Neural cell (in vitro differentiated cells): ENCODE results near the gene NFE2. TPM values are rescaled to one million over a fixed set of nuclear protein-coding genes. Genes with fewer than 3 reads are reported as not detected.

Experiments used
- H2AFZ ChIP-seq: fragments of 200-600, 300-800 bp; sonication (generic), shearing (Covaris generic); 2 replicates; pipeline ENCODE4 v1.6.0; 2014; ENCODE audit warnings: low read depth, mild to moderate bottlenecking, antibody characterized with exemption, low read length, moderate library complexity
- H3F3A ChIP-seq: fragments of 200-600 bp; shearing (Covaris generic); 2 replicates; pipeline ENCODE4 v1.6.1; 2016; ENCODE audit warnings: mild to moderate bottlenecking, moderate library complexity, mixed read lengths, antibody characterized with exemption, low read length; ENCODE audit not compliant: insufficient read depth, poor library complexity, severe bottlenecking
- H3K27ac ChIP-seq: fragments of 200-600, 300-800 bp; sonication (generic), shearing (Covaris generic); 2 replicates; pipeline ENCODE4 v1.5.1; 2014; ENCODE audit warnings: mild to moderate bottlenecking, low read length, moderate library complexity
- H3K27me3 ChIP-seq: fragments of 300-800, 200-600 bp; sonication (generic), shearing (Covaris generic); 2 replicates; pipeline ENCODE4 v1.6.0; 2014; ENCODE audit warnings: mild to moderate bottlenecking, low read depth, low read length, moderate library complexity; ENCODE audit not compliant: insufficient read depth
- H3K36me3 ChIP-seq: fragments of 300-800, 200-600 bp; sonication (generic), shearing (Covaris generic); 2 replicates; pipeline ENCODE4 v1.5.1; 2014; ENCODE audit warnings: mild to moderate bottlenecking, antibody characterized with exemption, low read length, moderate library complexity; ENCODE audit not compliant: insufficient read depth
- H3K4me2 ChIP-seq: fragments of 300-800, 200-600 bp; sonication (generic), shearing (Covaris generic); 2 replicates; pipeline ENCODE4 v1.6.0; 2014; ENCODE audit warnings: mild to moderate bottlenecking, low read length
- H3K4me3 ChIP-seq: fragments of 300-800, 200-600 bp; sonication (generic), shearing (Covaris generic); 2 replicates; pipeline ENCODE4 v1.5.1; 2014; ENCODE audit warnings: mild to moderate bottlenecking, low read length, moderate library complexity
- H3K79me2 ChIP-seq: fragments of 200-600 bp; shearing (Covaris generic); replicated peaks from 2 replicates; pipeline ENCODE4 v1.6.0; 2014; ENCODE audit warnings: mild to moderate bottlenecking, low read length, moderate library complexity; ENCODE audit not compliant: insufficient read depth
- H3K9ac ChIP-seq: fragments of 300-800, 200-600 bp; sonication (generic), shearing (Covaris generic); 2 replicates; pipeline ENCODE4 v1.6.1; 2016; ENCODE audit warnings: mild to moderate bottlenecking, low read length, mixed read lengths
- H3K9me2 ChIP-seq: fragments of 200-600 bp; shearing (Covaris generic); 2 replicates; pipeline ENCODE4 v1.6.1; 2016; ENCODE audit warnings: mild to moderate bottlenecking, low read length, mixed read lengths; ENCODE audit not compliant: insufficient read depth
- H3K9me3 ChIP-seq: fragments of 200-600, 300-800 bp; sonication (generic), shearing (Covaris generic); 2 replicates; pipeline ENCODE4 v1.6.1; 2016; ENCODE audit warnings: mild to moderate bottlenecking, mixed run types, low read length, moderate library complexity, mixed read lengths
- H4K20me1 ChIP-seq: fragments of 200-600 bp; shearing (Covaris generic); 2 replicates; pipeline ENCODE4 v1.6.1; 2016; ENCODE audit warnings: mild to moderate bottlenecking, mixed run types; ENCODE audit not compliant: insufficient read depth
- CTCF ChIP-seq: fragments of 450-650 bp; IDR thresholded peaks from 2 replicates; pipeline ENCODE4 v1.5.1; 2014; ENCODE audit warnings: antibody characterized with exemption, mild to moderate bottlenecking, moderate library complexity; ENCODE audit not compliant: poor library complexity, severe bottlenecking
- EP300 ChIP-seq: fragments of 450-650 bp; conservative IDR thresholded peaks from 2 replicates; pipeline ENCODE4 v1.6.1; 2014; ENCODE audit warnings: antibody characterized with exemption, mild to moderate bottlenecking, moderate library complexity; ENCODE audit not compliant: poor library complexity, severe bottlenecking
- EZH2 ChIP-seq: fragments of 200-600, 300-800 bp; shearing (Covaris generic), sonication (generic); IDR thresholded peaks from 2 replicates; pipeline ENCODE4 v1.6.1; 2014; ENCODE audit warnings: antibody characterized with exemption, low read length, borderline replicate concordance, mild to moderate bottlenecking; ENCODE audit not compliant: insufficient read depth, poor library complexity, severe bottlenecking
- MXI1 ChIP-seq: fragments of 450-650 bp; conservative IDR thresholded peaks from 2 replicates; pipeline ENCODE4 v1.6.1; 2014; ENCODE audit warnings: antibody characterized with exemption, mild to moderate bottlenecking; ENCODE audit not compliant: poor library complexity, severe bottlenecking
- POLR2AphosphoS5 ChIP-seq: IDR thresholded peaks from 2 replicates; pipeline ENCODE4 v1.6.1; 2012
- RAD21 ChIP-seq: fragments of 450-650 bp; conservative IDR thresholded peaks from 2 replicates; pipeline ENCODE4 v1.6.1; 2014; ENCODE audit warnings: antibody characterized with exemption, mild to moderate bottlenecking, moderate library complexity
- REST ChIP-seq: IDR thresholded peaks from 2 replicates; pipeline ENCODE4 v1.6.1; 2012; ENCODE audit warnings: borderline replicate concordance
- SMC3 ChIP-seq: fragments of 450-650 bp; conservative IDR thresholded peaks from 2 replicates; pipeline ENCODE4 v1.6.1; 2014; ENCODE audit warnings: antibody characterized with exemption, mild to moderate bottlenecking, moderate library complexity; ENCODE audit not compliant: poor library complexity
- TAF1 ChIP-seq: IDR thresholded peaks from 2 replicates; pipeline ENCODE4 v1.6.1; 2012; ENCODE audit warnings: low read depth
- polyA plus RNA-seq: library from polyadenylated mRNA; depleted of rRNA; stranded (reverse); fragments of >200 nt; gene quantifications from 2 replicates; pipeline ENCODE4 v1.2.3, GENCODE V29; 2014

NFE2 gene
- polyA plus RNA-seq, 1 donor from 2014 or later = not detected

DNA sequence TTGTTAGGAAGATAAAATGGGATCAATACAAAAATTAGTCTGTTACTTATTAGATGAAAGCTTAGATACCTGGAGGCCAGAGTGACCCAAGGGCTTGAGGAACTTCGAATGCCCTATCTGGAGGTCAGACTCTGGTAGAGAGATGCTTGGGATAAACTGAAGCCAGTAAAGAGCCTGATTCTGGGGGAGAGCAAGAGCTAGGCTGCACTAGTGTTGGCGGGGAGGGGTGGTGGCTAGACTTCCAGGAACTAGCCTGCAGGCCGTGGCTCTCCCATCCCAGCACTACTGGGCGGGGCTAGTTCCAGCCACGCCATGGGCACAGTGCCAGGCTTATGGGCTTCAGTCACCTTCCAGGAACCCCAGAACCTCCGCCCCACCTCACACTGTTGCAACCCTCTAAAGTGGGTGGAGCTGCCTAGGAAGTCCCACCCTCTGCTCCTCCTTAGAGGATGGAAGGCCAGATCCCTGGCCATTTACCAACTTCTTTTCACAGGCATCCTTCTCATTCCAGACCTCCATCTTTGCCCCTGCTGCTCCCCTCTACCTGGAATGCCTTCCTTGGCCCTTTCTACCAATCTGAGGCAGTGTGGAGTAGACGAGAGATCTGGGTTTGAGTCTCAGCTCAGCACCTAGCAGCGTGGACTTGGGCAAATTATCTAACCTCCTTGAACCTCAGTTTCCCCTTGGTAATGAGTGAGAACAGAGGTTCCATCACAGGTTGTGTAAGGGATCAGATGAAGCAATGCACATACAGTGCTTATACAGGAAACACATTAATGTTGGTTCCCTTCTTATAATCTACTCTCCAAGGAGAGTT lies 6.3 kb upstream of the NFE2 start:
- Histone ChIP-seq H3K79me2 (no peaks in the 10 kb centered on the region), H3K9me3 (no peaks in the 10 kb centered on the region), H3K4me3 (no peak overlapping the region), H3K36me3 (no peaks in the 10 kb centered on the region), H3F3A (no peaks in the 10 kb centered on the region), H3K4me2 (no peak overlapping the region), H3K27me3 (no peaks in the 10 kb centered on the region), H3K27ac (no peak overlapping the region), H3K9ac (no peak overlapping the region), H3K9me2 (no peaks in the 10 kb centered on the region), H4K20me1 (no peaks in the 10 kb centered on the region), H2AFZ (no peak overlapping the region)
- TF ChIP-seq TAF1 (no peak), SMC3 (no peak)

- TF ChIP-seq EP300 = no peak
- TF ChIP-seq MXI1 = no peak
- no peak for TF ChIP-seq TAF1
- no peak for TF ChIP-seq POLR2AphosphoS5
- no peak for TF ChIP-seq CTCF
- TF ChIP-seq REST = no peak
- TF ChIP-seq SMC3 = no peak
- TF ChIP-seq RAD21 = no peak
- TF ChIP-seq EZH2 = no peak
- no peaks in the 10 kb centered on the region for H3K36me3 ChIP-seq
- no peaks in the 10 kb centered on the region for H3K9me2 ChIP-seq
- no peak overlapping the region for H3K27ac ChIP-seq
- no peaks in the 10 kb centered on the region for H3K79me2 ChIP-seq
- H3K9me3 ChIP-seq = no peaks in the 10 kb centered on the region
- no peak overlapping the region for H2AFZ ChIP-seq
- no peak overlapping the region for H3K4me2 ChIP-seq
- no peaks in the 10 kb centered on the region for H4K20me1 ChIP-seq
- no peaks in the 10 kb centered on the region for H3F3A ChIP-seq
- no peak overlapping the region for H3K9ac ChIP-seq
- H3K27me3 ChIP-seq = no peaks in the 10 kb centered on the region
- no peak overlapping the region for H3K4me3 ChIP-seq
Measured at GRCh38 chr12:54304187-54304810, 3.5 kb upstream of the NFE2 start.
